H1 (cell line): ENCODE measurements around the gene NTPCR. TPM values are rescaled to one million over a fixed set of nuclear protein-coding genes. Genes with fewer than 3 reads are reported as not detected.

ENCODE experiments used
- CTCF ChIA-PET: fragments of 300-600 bp; sonication (Branson Sonifier 250); formaldehyde crosslinking; loops from one replicate; lab custom pipeline; 2021; ENCODE audit not compliant: partially characterized antibody; lab: Charles Lee
- POLR2A ChIA-PET: fragments of 300-600 bp; sonication (Branson Sonifier 250); formaldehyde crosslinking; loops from one replicate; lab custom pipeline; 2021; ENCODE audit warnings: inconsistent platforms; ENCODE audit not compliant: partially characterized antibody; lab: Charles Lee
- DNase-seq, 2 experiments: peaks; one replicate each; pipeline versions ENCODE4 v3.0.0 to v3.0.0-alpha.2; 2010 to 2022; ENCODE audit warnings: low spot score in 2 of 2, low read depth in 1 of 2, mixed read lengths in 1 of 2
- FAIRE-seq: peaks from 2 replicates; lab custom pipeline; 2011; peaks lifted over from hg19 to GRCh38; lab: Jason Lieb, UNC
- H2AFZ ChIP-seq: 2 replicates; pipeline ENCODE4 v1.8.1; 2012; ENCODE audit warnings: low read length, inconsistent platforms
- H2AK5ac ChIP-seq: 2 replicates; pipeline ENCODE4 v1.6.1; 2013; ENCODE audit warnings: low read depth, low read length
- H2BK120ac ChIP-seq: replicated peaks from 2 replicates; pipeline ENCODE3; 2013; ENCODE audit warnings: low read depth, low read length, inconsistent platforms
- H2BK12ac ChIP-seq: 2 replicates; pipeline ENCODE4 v1.6.1; 2013; ENCODE audit warnings: low read depth, low read length
- H2BK15ac ChIP-seq: 2 replicates; pipeline ENCODE4 v1.6.1; 2013; ENCODE audit warnings: low read length
- H2BK20ac ChIP-seq: 2 replicates; pipeline ENCODE4 v1.6.1; 2013; ENCODE audit warnings: low read length
- H2BK5ac ChIP-seq: 2 replicates; pipeline ENCODE4 v1.6.1; 2013; ENCODE audit warnings: low read depth, low read length
- H3K14ac ChIP-seq: 2 replicates; pipeline ENCODE4 v1.6.1; 2013; ENCODE audit warnings: inconsistent platforms; ENCODE audit not compliant: insufficient read length
- H3K18ac ChIP-seq: 2 replicates; pipeline ENCODE4 v1.6.1; 2013; ENCODE audit warnings: low read length; ENCODE audit errors: extremely low read depth
- H3K23ac ChIP-seq: 2 replicates; pipeline ENCODE4 v1.6.1; 2013; ENCODE audit warnings: inconsistent platforms; ENCODE audit not compliant: insufficient read length
- H3K23me2 ChIP-seq: 2 replicates; pipeline ENCODE4 v1.6.1; 2013; ENCODE audit warnings: low read depth, low read length
- H3K27ac ChIP-seq: 2 replicates; pipeline ENCODE4 v1.6.1; 2011; ENCODE audit warnings: low read depth, low read length, inconsistent platforms
- H3K27me3 ChIP-seq, 4 experiments: replicated peaks in 1 of 4; 1 replicate in 1 of 4; 2 replicates in 3 of 4; pipeline versions ENCODE4 v1.6.1 to v1.8.1; 2011 to 2013; ENCODE audit warnings: low read length in 3 of 4, mild to moderate bottlenecking in 3 of 4, inconsistent platforms in 2 of 4, mixed read lengths in 2 of 4, moderate library complexity in 1 of 4; ENCODE audit not compliant: control insufficient read depth in 3 of 4, insufficient read depth in 3 of 4; ENCODE audit errors: extremely low read depth in 1 of 4
- H3K36me3 ChIP-seq, 4 experiments: 2 replicates each; pipeline versions ENCODE4 v1.6.1 to v1.8.1; 2011 to 2013; ENCODE audit warnings: mild to moderate bottlenecking in 4 of 4, low read length in 3 of 4, moderate library complexity in 2 of 4, control low read depth in 1 of 4, inconsistent platforms in 1 of 4; ENCODE audit not compliant: insufficient read depth in 4 of 4, control insufficient read depth in 2 of 4
- H3K4ac ChIP-seq: replicated peaks from 2 replicates; pipeline ENCODE3; 2013; ENCODE audit warnings: low read length, low read depth, mixed read lengths, inconsistent platforms; ENCODE audit not compliant: insufficient read length
- H3K4me1 ChIP-seq, 4 experiments: replicated peaks in 1 of 4; 1 replicate in 1 of 4; 2 replicates in 3 of 4; pipeline versions ENCODE4 v1.6.1 to v1.8.1; 2011 to 2013; ENCODE audit warnings: low read length in 3 of 4, inconsistent platforms in 2 of 4, mixed read lengths in 1 of 4; ENCODE audit not compliant: insufficient read depth in 4 of 4, control insufficient read depth in 3 of 4
- H3K4me2 ChIP-seq, 2 experiments: 2 replicates each; pipeline versions ENCODE4 v1.6.1 to v1.8.1; 2011 to 2013; ENCODE audit warnings: low read depth in 2 of 2, low read length in 2 of 2, control low read depth in 1 of 2, inconsistent platforms in 1 of 2, mild to moderate bottlenecking in 1 of 2; ENCODE audit not compliant: insufficient read depth in 1 of 2
- H3K4me3 ChIP-seq, 4 experiments: fragments of 200-600, 300-600 bp in 1 of 4; sonication (generic), shearing (Covaris generic), sonication (Bioruptor Twin) in 1 of 4; 2 replicates each; pipeline versions ENCODE4 v1.5.1 to v1.8.1; 2011 to 2016; ENCODE audit warnings: low read length in 4 of 4, low read depth in 3 of 4, control low read depth in 2 of 4, inconsistent platforms in 2 of 4, mild to moderate bottlenecking in 2 of 4, mixed read lengths in 1 of 4, moderate library complexity in 1 of 4; ENCODE audit not compliant: insufficient read depth in 2 of 4; ENCODE audit errors: extremely low read depth in 1 of 4
- H3K56ac ChIP-seq: replicated peaks from 2 replicates; pipeline ENCODE3; 2013; ENCODE audit warnings: low read depth, mild to moderate bottlenecking, mixed read lengths, low read length, inconsistent platforms; ENCODE audit not compliant: insufficient read length
- H3K79me1 ChIP-seq: 2 replicates; pipeline ENCODE4 v1.6.1; 2013; ENCODE audit warnings: low read depth, low read length, control low read depth
- H3K79me2 ChIP-seq, 2 experiments: 2 replicates each; pipeline versions ENCODE4 v1.6.1 to v1.8.1; 2012 to 2013; ENCODE audit warnings: low read length in 2 of 2, mild to moderate bottlenecking in 2 of 2, inconsistent platforms in 1 of 2; ENCODE audit not compliant: insufficient read depth in 2 of 2, control insufficient read depth in 1 of 2
- H3K9ac ChIP-seq, 4 experiments: replicated peaks in 1 of 4; 1 replicate in 1 of 4; 2 replicates in 3 of 4; pipeline versions ENCODE4 v1.6.1 to v1.8.1; 2011 to 2013; ENCODE audit warnings: low read depth in 3 of 4, low read length in 3 of 4, control low read depth in 2 of 4, mild to moderate bottlenecking in 2 of 4, moderate library complexity in 2 of 4, inconsistent platforms in 1 of 4; ENCODE audit errors: extremely low read depth in 1 of 4
- H3K9me3 ChIP-seq, 2 experiments: 2 replicates each; pipeline versions ENCODE4 v1.6.1 to v1.8.1; 2012 to 2013; ENCODE audit warnings: mild to moderate bottlenecking in 2 of 2, moderate library complexity in 2 of 2, control low read depth in 1 of 2, inconsistent platforms in 1 of 2, low read depth in 1 of 2, low read length in 1 of 2, mixed read lengths in 1 of 2; ENCODE audit not compliant: insufficient read depth in 2 of 2
- H4K20me1 ChIP-seq, 2 experiments: replicated peaks in 1 of 2; 2 replicates each; pipeline versions ENCODE3 to v1.8.1; 2011 to 2013; ENCODE audit warnings: inconsistent platforms in 2 of 2, low read length in 2 of 2, mild to moderate bottlenecking in 1 of 2; ENCODE audit not compliant: insufficient read depth in 2 of 2, control insufficient read depth in 1 of 2
- H4K5ac ChIP-seq: 2 replicates; pipeline ENCODE4 v1.6.1; 2013; ENCODE audit warnings: low read length, low read depth, mixed read lengths, inconsistent platforms; ENCODE audit not compliant: insufficient read length
- H4K8ac ChIP-seq: 2 replicates; pipeline ENCODE4 v1.8.0; 2013; ENCODE audit warnings: mild to moderate bottlenecking, moderate library complexity, low read length, inconsistent platforms; ENCODE audit not compliant: insufficient read depth; ENCODE audit errors: extremely low read depth
- H4K91ac ChIP-seq: replicated peaks from 2 replicates; pipeline ENCODE3; 2013; ENCODE audit warnings: low read length, mixed read lengths, inconsistent platforms; ENCODE audit not compliant: insufficient read length
- CEBPB ChIP-seq: IDR thresholded peaks from 2 replicates; pipeline ENCODE4 v1.6.1; 2012; ENCODE audit warnings: low read depth, low read length
- CHD1 ChIP-seq: IDR thresholded peaks from 2 replicates; pipeline ENCODE4 v1.6.1; 2012; ENCODE audit warnings: low read depth, low read length, improper control_type of control experiment
- POLR2A ChIP-seq, 2 experiments: IDR thresholded peaks; 1 replicate in 1 of 2; 2 replicates in 1 of 2; pipeline ENCODE4 v1.6.1; 2011; ENCODE audit warnings: low read depth in 2 of 2, low read length in 2 of 2, mild to moderate bottlenecking in 2 of 2; ENCODE audit errors: control extremely low read depth in 1 of 2
- RAD21 ChIP-seq, 2 experiments: IDR thresholded peaks in 1 of 2; conservative IDR thresholded peaks in 1 of 2; 2 replicates each; pipeline ENCODE4 v1.6.1; 2011; ENCODE audit warnings: low read depth in 2 of 2, low read length in 2 of 2, improper control_type of control experiment in 1 of 2, inconsistent platforms in 1 of 2, mild to moderate bottlenecking in 1 of 2, moderate library complexity in 1 of 2
- RNF2 ChIP-seq: fragments of 200-900, 300-1000 bp; sonication (generic); IDR thresholded peaks from 2 replicates; pipeline ENCODE4 v1.7.1; 2016; ENCODE audit warnings: borderline replicate concordance, low read depth, mild to moderate bottlenecking, antibody characterized with exemption, low read length; ENCODE audit not compliant: poor library complexity, severe bottlenecking; ENCODE audit errors: missing control alignments
- RXRA ChIP-seq: IDR thresholded peaks from 2 replicates; pipeline ENCODE4 v1.6.1; 2011; ENCODE audit warnings: low read depth, mild to moderate bottlenecking, low read length, moderate library complexity; ENCODE audit not compliant: insufficient read depth
- SIN3A ChIP-seq, 2 experiments: IDR thresholded peaks in 1 of 2; conservative IDR thresholded peaks in 1 of 2; 2 replicates each; pipeline ENCODE4 v1.6.1; 2011 to 2012; ENCODE audit warnings: low read length in 2 of 2, improper control_type of control experiment in 1 of 2, low read depth in 1 of 2, mild to moderate bottlenecking in 1 of 2
- SP1 ChIP-seq: IDR thresholded peaks from 2 replicates; pipeline ENCODE4 v1.6.1; 2011; ENCODE audit warnings: low read depth, low read length
- SP4 ChIP-seq: IDR thresholded peaks from 2 replicates; pipeline ENCODE4 v1.6.1; 2012; ENCODE audit warnings: low read length, inconsistent platforms
- ZNF274 ChIP-seq: IDR thresholded peaks from 2 replicates; pipeline ENCODE4 v1.7.0; 2012; ENCODE audit warnings: low read length, borderline replicate concordance; ENCODE audit errors: extremely low read depth
- WGBS, 2 experiments: shearing (Covaris generic) in 1 of 2; methylation state at CpG; one replicate each; pipeline versions ENCODE4 v1.1.6 to v1.1.7; 2013 to 2015; ENCODE audit warnings: low lambda C conversion rate in 2 of 2, mixed read lengths in 2 of 2, inconsistent platforms in 1 of 2, low coverage in 1 of 2, missing lambda C conversion rate in 1 of 2; ENCODE audit not compliant: insufficient replicate concordance in 2 of 2, insufficient coverage in 1 of 2, insufficient read length in 1 of 2; ENCODE audit errors: extremely low coverage in 1 of 2, missing lambda C conversion rate in 1 of 2; 5-methylcytosine and 5-hydroxymethylcytosine counted together
- polyA plus RNA-seq, 7 experiments: library from polyadenylated mRNA; depleted of rRNA in 3 of 7; stranded (reverse) in 5 of 7; unstranded in 2 of 7; fragments of >200 nt in 5 of 7; fragments of 200-250 nt in 2 of 7; gene quantifications; 1 replicate in 5 of 7; 2 replicates in 1 of 7; 4 replicates in 1 of 7; pipeline versions ENCODE4 v1.2.1 to v1.2.3, GENCODE V29; 2011 to 2013; ENCODE audit warnings: missing spikeins in 2 of 7, mixed read lengths in 2 of 7
- total RNA-seq: library from RNA; stranded (reverse); fragmentation: NEBNext Ultra II Directional; extraction: Animal tissue kit (Norgen Biotek cat#: 25700); gene quantifications from 2 replicates; pipeline ENCODE4 v1.2.1, GENCODE V29; 2021
- TF ChIP-seq, protein P1 (sequence below): IDR thresholded peaks from 2 replicates; pipeline ENCODE4 v1.6.1; 2012; ENCODE audit warnings: low read length, inconsistent platforms

NTPCR gene
- total and polyA plus RNA-seq, 2 of the 8 experiments (the other 6 are each of a cell fraction or from before 2014, with no cell fraction given), result 22.6 to 73.1 TPM

- H4K8ac ChIP-seq, result no peak overlapping the region
- H2BK120ac ChIP-seq, result no peak overlapping the region
- 92% methylated on average over 13 of the region's 13 CpGs; no CpG with 5 or more reads in 1 of the 2 experiments for WGBS, 2 experiments
- H3K4me3 ChIP-seq, result no peak overlapping the region
- no peak overlapping the region for H2BK20ac ChIP-seq
- no peak overlapping the region for H2AFZ ChIP-seq
- H3K27me3 ChIP-seq, result no peaks in the 10 kb centered on the region
- H3K18ac ChIP-seq, result no peak overlapping the region
- H2AK5ac ChIP-seq, result no peak overlapping the region
- DNase-seq (no peak), FAIRE-seq (no peak)
- H4K20me1 ChIP-seq, result peaks cover 0 to 3% of the 10 kb centered on the region in 2 experiments
- H2BK5ac ChIP-seq, result no peak overlapping the region
- H3K4me1 ChIP-seq, result no peaks in the 10 kb centered on the region
- no peak overlapping the region for H3K9ac ChIP-seq
- no peak overlapping the region for H3K27ac ChIP-seq
- H2BK15ac ChIP-seq, result no peak overlapping the region
- no peak overlapping the region for H4K5ac ChIP-seq
- H3K9me3 ChIP-seq, result no peaks in the 10 kb centered on the region
- no peak overlapping the region for H3K4ac ChIP-seq
- no peaks in the 10 kb centered on the region for H3K23me2 ChIP-seq
- CTCF ChIA-PET, result interaction anchor here (0.6 to 1.3 kb wide), 5 partner anchors 9 to 50 kb away, joined by 3 to 6 read pairs (median 4); no protein-coding TSS in a partner anchor
- H3K36me3 ChIP-seq, result peaks cover 2 to 10% (median 7%) of the 10 kb centered on the region in 4 experiments; a peak in 6 of 8 replicates
- no peak overlapping the region for H3K56ac ChIP-seq
- H4K91ac ChIP-seq, result no peak overlapping the region
- no peaks in the 10 kb centered on the region for H3K79me2 ChIP-seq
- POLR2A ChIA-PET, result no interaction called here
- H3K79me1 ChIP-seq, result no peaks in the 10 kb centered on the region; the same call in 1 of the 2 replicates
- H3K14ac ChIP-seq, result no peak overlapping the region
- H2BK12ac ChIP-seq, result no peak overlapping the region
- no peak overlapping the region for H3K23ac ChIP-seq
- H3K4me2 ChIP-seq, result no peak overlapping the region
- no peak for TF ChIP-seq CEBPB
- TF ChIP-seq RXRA, result no peak
- no peak for TF ChIP-seq SP4
- no peak for TF ChIP-seq SP1
- TF ChIP-seq CHD1, result no peak
- TF ChIP-seq RAD21 (IDR thresholded peaks at IDR 0.05 in 1 of 2, conservative IDR thresholded peaks at IDR 0.05 in 1 of 2; ENCODE audit: low read depth in 2 of 2, low read length in 2 of 2), result no peak
- no peak for TF ChIP-seq POLR2A (IDR thresholded peaks at IDR 0.05; ENCODE audit: control extremely low read depth in 1 of 2, low read depth in 2 of 2, low read length in 2 of 2)
- TF ChIP-seq RNF2, result no peak
- TF ChIP-seq SIN3A (conservative IDR thresholded peaks at IDR 0.05 in 1 of 2, IDR thresholded peaks at IDR 0.05 in 1 of 2; ENCODE audit: low read depth in 1 of 2, low read length in 2 of 2), result no peak
- no peak for TF ChIP-seq ZNF274
- TF ChIP-seq, protein P1, sequence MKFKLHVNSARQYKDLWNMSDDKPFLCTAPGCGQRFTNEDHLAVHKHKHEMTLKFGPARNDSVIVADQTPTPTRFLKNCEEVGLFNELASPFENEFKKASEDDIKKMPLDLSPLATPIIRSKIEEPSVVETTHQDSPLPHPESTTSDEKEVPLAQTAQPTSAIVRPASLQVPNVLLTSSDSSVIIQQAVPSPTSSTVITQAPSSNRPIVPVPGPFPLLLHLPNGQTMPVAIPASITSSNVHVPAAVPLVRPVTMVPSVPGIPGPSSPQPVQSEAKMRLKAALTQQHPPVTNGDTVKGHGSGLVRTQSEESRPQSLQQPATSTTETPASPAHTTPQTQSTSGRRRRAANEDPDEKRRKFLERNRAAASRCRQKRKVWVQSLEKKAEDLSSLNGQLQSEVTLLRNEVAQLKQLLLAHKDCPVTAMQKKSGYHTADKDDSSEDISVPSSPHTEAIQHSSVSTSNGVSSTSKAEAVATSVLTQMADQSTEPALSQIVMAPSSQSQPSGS, result no peak
Observed at GRCh38 chr1:232982238-232982944, 32.0 kb downstream of the NTPCR start.
